Measurements from ENCODE around the gene NEMP2. TPM values are rescaled to one million over a fixed set of nuclear protein-coding genes. Genes with fewer than 3 reads are reported as not detected.

The NEMP2 gene
- total RNA-seq, 2 donors from 2014 or later = 3.2 to 3.6 TPM

Other genes starting within 250 kb of the NEMP2 start
- gene HIBCH, start 214.9 kb downstream of the NEMP2 start, total RNA-seq = 10 to 100 TPM; 31.4 to 34.4 TPM
- gene INPP1, start 191.1 kb downstream of the NEMP2 start, total RNA-seq = 10 to 100 TPM; 13.0 to 36.6 TPM
- gene MFSD6, start 126.4 kb downstream of the NEMP2 start, total RNA-seq = 10 to 100 TPM; 61.0 to 75.1 TPM
- gene NAB1, start 114.4 kb upstream of the NEMP2 start, total RNA-seq = 10 to 100 TPM; 51.0 to 77.7 TPM

All from thoracic aorta (tissue), 2 donors.